DND-41 (cell line): ENCODE data around the gene MAP3K7CL.

ENCODE experiments used
- ATAC-seq: fragments of 200-7000 bp; cut with Tn5 transposase; 3 replicates; pipeline ENCODE4 v1.9.1; 2021; ENCODE audit warnings: low read depth; ENCODE audit not compliant: insufficient read depth
- DNase-seq: peaks from one replicate; pipeline ENCODE4 v3.0.0-alpha.2; 2020
- H2AFZ ChIP-seq: 2 replicates; pipeline ENCODE4 v1.6.0; 2012; ENCODE audit warnings: low read depth, low read length
- H3K27ac ChIP-seq: 2 replicates; pipeline ENCODE4 v1.5.1; 2012; ENCODE audit warnings: low read length, inconsistent platforms
- H3K27me3 ChIP-seq: fragments of 200-600 bp; sonication (generic); 2 replicates; pipeline ENCODE4 v1.6.0; 2012; ENCODE audit warnings: low read length, mild to moderate bottlenecking, inconsistent platforms; ENCODE audit not compliant: insufficient read depth, poor library complexity
- H3K36me3 ChIP-seq: 2 replicates; pipeline ENCODE4 v1.5.1; 2012; ENCODE audit warnings: low read length, inconsistent platforms; ENCODE audit not compliant: insufficient read depth
- H3K4me1 ChIP-seq: 2 replicates; pipeline ENCODE4 v1.5.1; 2012; ENCODE audit warnings: mild to moderate bottlenecking, low read length; ENCODE audit not compliant: insufficient read depth
- H3K4me2 ChIP-seq: 2 replicates; pipeline ENCODE4 v1.6.0; 2012; ENCODE audit warnings: mild to moderate bottlenecking, moderate library complexity, low read length, inconsistent platforms; ENCODE audit not compliant: insufficient read depth
- H3K4me3 ChIP-seq, 2 experiments: fragments of 200-600 bp in 1 of 2; shearing (Covaris generic) in 1 of 2; 2 replicates each; pipeline ENCODE4 v1.5.1; 2012 to 2016; ENCODE audit warnings: inconsistent platforms in 2 of 2, low read length in 2 of 2, mild to moderate bottlenecking in 2 of 2, low read depth in 1 of 2, moderate library complexity in 1 of 2
- H3K79me2 ChIP-seq: 2 replicates; pipeline ENCODE4 v1.6.0; 2012; ENCODE audit warnings: low read length, inconsistent platforms; ENCODE audit not compliant: insufficient read depth
- H3K9ac ChIP-seq: 2 replicates; pipeline ENCODE4 v1.6.0; 2012; ENCODE audit warnings: low read depth, mild to moderate bottlenecking, inconsistent platforms, low read length, moderate library complexity
- H3K9me3 ChIP-seq: 2 replicates; pipeline ENCODE4 v1.5.1; 2012; ENCODE audit warnings: low read length, moderate library complexity, mild to moderate bottlenecking, inconsistent platforms; ENCODE audit not compliant: insufficient read depth, severe bottlenecking
- H4K20me1 ChIP-seq: 2 replicates; pipeline ENCODE4 v1.6.0; 2012; ENCODE audit warnings: low read length; ENCODE audit not compliant: insufficient read depth
- CTCF ChIP-seq: IDR thresholded peaks from 2 replicates; pipeline ENCODE4 v1.5.1; 2012; ENCODE audit warnings: borderline replicate concordance, low read length, moderate library complexity, mild to moderate bottlenecking; ENCODE audit not compliant: poor library complexity, severe bottlenecking; ENCODE audit errors: extremely low read depth
- EZH2 ChIP-seq: IDR thresholded peaks from 3 replicates; pipeline ENCODE4 v1.6.1; 2012; ENCODE audit warnings: borderline replicate concordance, low read depth, mild to moderate bottlenecking, moderate library complexity, low read length, inconsistent platforms; ENCODE audit not compliant: severe bottlenecking

Gene MAP3K7CL

GRCh38 chr21:29189353-29189752 lies 58.9 kb downstream of the MAP3K7CL start:
- H3K4me1 ChIP-seq = no peaks in the 10 kb centered on the region
- no peak overlapping the region for H2AFZ ChIP-seq
- no peaks in the 10 kb centered on the region for H3K79me2 ChIP-seq
- TF ChIP-seq EZH2 (no peak), CTCF (no peak)
- DNase-seq (no peak), ATAC-seq (no peak)
- no peak overlapping the region for H3K9ac ChIP-seq
- H3K27ac ChIP-seq = no peak overlapping the region
- no peaks in the 10 kb centered on the region for H4K20me1 ChIP-seq
- H3K9me3 ChIP-seq = no peaks in the 10 kb centered on the region
- no peaks in the 10 kb centered on the region for H3K27me3 ChIP-seq
- no peaks in the 10 kb centered on the region for H3K36me3 ChIP-seq
- H3K4me2 ChIP-seq = no peak overlapping the region
- no peak overlapping the region for H3K4me3 ChIP-seq

GRCh38 chr21:29190923-29191331 lies 60.5 kb downstream of the MAP3K7CL start:
- ATAC-seq (no peak), DNase-seq (no peak)
- Histone ChIP-seq H3K79me2 (no peaks in the 10 kb centered on the region), H4K20me1 (no peaks in the 10 kb centered on the region), H3K9ac (no peak overlapping the region), H3K4me1 (no peaks in the 10 kb centered on the region), H3K27ac (no peak overlapping the region), H2AFZ (no peak overlapping the region), H3K4me2 (no peak overlapping the region), H3K36me3 (no peaks in the 10 kb centered on the region), H3K4me3 (no peak overlapping the region), H3K27me3 (no peaks in the 10 kb centered on the region), H3K9me3 (no peaks in the 10 kb centered on the region)
- TF ChIP-seq EZH2 = no peak
- no peak for TF ChIP-seq CTCF

- Histone ChIP-seq H3K27me3 (no peaks in the 10 kb centered on the region), H3K79me2 (no peaks in the 10 kb centered on the region), H4K20me1 (no peaks in the 10 kb centered on the region), H3K9me3 (no peaks in the 10 kb centered on the region), H3K36me3 (no peaks in the 10 kb centered on the region), H3K4me1 (no peaks in the 10 kb centered on the region), H3K9ac (no peak overlapping the region), H3K4me3 (no peak overlapping the region), H2AFZ (no peak overlapping the region), H3K4me2 (no peak overlapping the region), H3K27ac (no peak overlapping the region)
- DNase-seq (no peak), ATAC-seq (no peak)
- TF ChIP-seq EZH2 (no peak), CTCF (no peak)
Measured at GRCh38 chr21:29193072-29193471, 62.6 kb downstream of the MAP3K7CL start.

DNA sequence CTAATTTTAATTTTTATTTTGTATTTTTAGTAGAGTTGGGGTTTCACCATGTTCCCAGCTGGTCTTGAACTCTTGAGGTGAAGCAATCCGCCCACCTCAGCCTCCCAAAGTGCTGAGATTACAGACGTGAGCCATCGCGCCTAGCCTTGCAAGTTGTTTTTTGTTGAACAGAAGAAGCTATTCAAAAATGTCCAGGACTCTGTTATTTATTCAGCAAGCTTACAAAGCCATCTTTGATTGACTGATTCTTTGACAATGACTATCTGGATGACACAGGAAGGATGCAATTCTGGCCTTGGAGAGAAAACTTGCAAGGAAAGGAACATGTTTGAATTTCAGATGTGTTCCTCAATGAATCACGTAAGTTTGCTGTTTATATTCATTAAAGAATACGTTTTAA lies 63.5 kb downstream of the MAP3K7CL start:
- Histone ChIP-seq H4K20me1 (no peaks in the 10 kb centered on the region), H3K27ac (no peak overlapping the region), H3K27me3 (no peaks in the 10 kb centered on the region), H3K9me3 (no peaks in the 10 kb centered on the region), H3K4me3 (no peak overlapping the region), H3K9ac (no peak overlapping the region), H3K79me2 (no peaks in the 10 kb centered on the region), H3K4me1 (no peaks in the 10 kb centered on the region), H3K4me2 (no peak overlapping the region), H2AFZ (no peak overlapping the region), H3K36me3 (no peaks in the 10 kb centered on the region)
- DNase-seq = no peak
- no peak for ATAC-seq
- no peak for TF ChIP-seq CTCF
